ENCODE measurements around the gene PLEKHM3. TPM values are rescaled to one million over a fixed set of nuclear protein-coding genes. Genes with fewer than 3 reads are reported as not detected.

Gene PLEKHM3
- total RNA-seq, 4 donors from 2014 or later: 22.0 to 29.1 (median 25.0) TPM

DNA sequence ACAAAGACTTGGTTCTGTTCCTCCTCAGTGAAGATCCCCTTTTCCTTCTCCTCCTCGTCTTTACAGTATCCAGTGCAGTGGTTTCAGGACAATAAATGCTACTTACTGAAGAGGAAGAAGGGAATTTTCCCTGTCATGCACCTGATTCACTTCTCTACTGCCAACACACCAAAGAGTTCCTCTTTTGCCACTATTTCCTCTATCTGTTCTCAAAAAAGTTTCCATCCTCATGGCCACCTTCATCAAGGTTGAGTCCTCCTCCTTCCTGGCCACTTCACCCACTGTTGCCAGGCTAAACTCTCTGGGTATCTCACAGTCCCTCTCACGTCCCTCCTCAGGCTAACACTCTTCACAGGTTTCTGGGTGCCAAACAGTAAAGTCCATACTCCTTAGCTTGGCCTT is 41.7 kb downstream of the PLEKHM3 start:
- 79 to 88% methylated on average over 2 of the region's 2 CpGs for WGBS, 2 donors
- Histone ChIP-seq H3K9me3 (no peaks in the 10 kb centered on the region), H3K27ac (no peak overlapping the region), H3K4me3 (no peak overlapping the region), H3K36me3 (no peaks in the 10 kb centered on the region), H3K27me3 (no peaks in the 10 kb centered on the region), H3K4me1 (no peaks in the 10 kb centered on the region)
- DNase-seq (ENCODE audit: low spot score in 2 of 2): no peak
- no peak for TF ChIP-seq POLR2A (IDR thresholded peaks at IDR 0.05)
- TF ChIP-seq, protein P1, sequence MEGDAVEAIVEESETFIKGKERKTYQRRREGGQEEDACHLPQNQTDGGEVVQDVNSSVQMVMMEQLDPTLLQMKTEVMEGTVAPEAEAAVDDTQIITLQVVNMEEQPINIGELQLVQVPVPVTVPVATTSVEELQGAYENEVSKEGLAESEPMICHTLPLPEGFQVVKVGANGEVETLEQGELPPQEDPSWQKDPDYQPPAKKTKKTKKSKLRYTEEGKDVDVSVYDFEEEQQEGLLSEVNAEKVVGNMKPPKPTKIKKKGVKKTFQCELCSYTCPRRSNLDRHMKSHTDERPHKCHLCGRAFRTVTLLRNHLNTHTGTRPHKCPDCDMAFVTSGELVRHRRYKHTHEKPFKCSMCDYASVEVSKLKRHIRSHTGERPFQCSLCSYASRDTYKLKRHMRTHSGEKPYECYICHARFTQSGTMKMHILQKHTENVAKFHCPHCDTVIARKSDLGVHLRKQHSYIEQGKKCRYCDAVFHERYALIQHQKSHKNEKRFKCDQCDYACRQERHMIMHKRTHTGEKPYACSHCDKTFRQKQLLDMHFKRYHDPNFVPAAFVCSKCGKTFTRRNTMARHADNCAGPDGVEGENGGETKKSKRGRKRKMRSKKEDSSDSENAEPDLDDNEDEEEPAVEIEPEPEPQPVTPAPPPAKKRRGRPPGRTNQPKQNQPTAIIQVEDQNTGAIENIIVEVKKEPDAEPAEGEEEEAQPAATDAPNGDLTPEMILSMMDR (IDR thresholded peaks at IDR 0.05): no peak
- TF ChIP-seq EP300 (IDR thresholded peaks at IDR 0.05): no peak

DNA sequence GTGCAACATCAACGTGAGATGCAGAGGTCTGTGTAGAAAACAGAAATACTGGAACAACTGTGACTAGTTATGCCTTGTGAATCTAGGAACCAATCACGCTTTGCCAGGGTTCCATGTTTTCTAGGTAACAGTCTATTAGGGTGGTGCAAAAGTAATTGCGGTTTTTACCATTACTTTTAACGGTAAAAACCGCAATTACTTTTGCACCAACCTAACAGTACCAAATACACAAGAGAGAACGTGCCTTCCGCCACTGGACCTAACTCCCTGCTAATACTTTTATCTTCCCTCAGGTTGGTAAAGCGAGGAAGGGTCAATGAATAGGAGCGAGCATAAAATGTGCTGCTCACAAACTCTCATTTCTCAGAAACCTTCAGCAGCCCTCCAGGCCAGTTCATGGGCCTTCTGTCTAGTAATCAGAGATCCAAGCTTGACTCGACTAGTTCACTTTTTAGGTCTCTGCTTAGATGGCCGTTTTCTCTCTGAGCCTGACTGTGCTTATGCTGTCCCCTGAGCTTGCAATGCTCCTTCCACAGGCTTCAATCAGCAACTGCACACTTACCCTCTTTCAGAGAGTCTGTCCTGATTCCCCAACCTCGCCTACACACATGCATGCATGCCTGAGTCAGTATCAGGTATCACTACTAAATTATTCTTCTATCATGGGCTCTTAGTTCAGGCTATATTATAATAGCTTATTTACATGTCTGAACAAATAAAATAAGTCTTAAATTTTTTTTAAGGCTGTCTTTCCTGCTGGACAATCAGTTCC is 47.0 kb downstream of the PLEKHM3 start:
- no peak overlapping the region for H3K27ac ChIP-seq
- H3K4me1 ChIP-seq: no peaks in the 10 kb centered on the region
- no peaks in the 10 kb centered on the region for H3K27me3 ChIP-seq
- no peak overlapping the region for H3K4me3 ChIP-seq
- peaks cover 0 to 21% (median 0%) of the 10 kb centered on the region in 3 donors for H3K36me3 ChIP-seq
- no peaks in the 10 kb centered on the region for H3K9me3 ChIP-seq
- no peak for TF ChIP-seq EP300 (IDR thresholded peaks at IDR 0.05)
- TF ChIP-seq POLR2A (IDR thresholded peaks at IDR 0.05): no peak
- TF ChIP-seq, protein P1 (IDR thresholded peaks at IDR 0.05): no peak
- DNase-seq (ENCODE audit: low spot score in 2 of 2): no peak
- WGBS, 2 donors: 93% methylated on average over 12 of the region's 12 CpGs

DNA sequence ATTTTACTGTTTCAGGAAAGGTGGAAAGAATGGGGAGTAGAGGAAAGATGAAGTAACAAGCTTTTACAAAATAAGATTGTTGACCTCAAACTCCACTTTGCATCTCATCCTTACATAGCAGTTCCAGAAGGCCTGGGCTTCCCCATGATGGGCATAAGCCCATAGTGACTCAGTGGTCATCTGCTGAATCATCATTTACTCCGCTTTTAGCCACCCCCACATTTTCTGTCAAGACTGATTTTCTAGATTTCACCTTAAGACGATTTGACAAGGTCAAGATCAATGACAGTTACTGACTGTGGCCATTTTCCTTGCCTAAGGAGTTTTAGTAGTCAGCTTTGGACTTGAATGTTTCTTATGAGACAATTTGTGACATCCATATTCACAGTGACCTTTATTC is 49.4 kb downstream of the PLEKHM3 start:
- H3K36me3 ChIP-seq: peaks cover 0 to 21% (median 0%) of the 10 kb centered on the region in 3 donors
- H3K9me3 ChIP-seq: no peaks in the 10 kb centered on the region
- no peak overlapping the region for H3K27ac ChIP-seq
- H3K4me1 ChIP-seq: peaks cover 0 to 4% (median under 1%) of the 10 kb centered on the region in 4 donors
- no peaks in the 10 kb centered on the region for H3K27me3 ChIP-seq
- no peak for DNase-seq (ENCODE audit: low spot score in 2 of 2)
- no peak for TF ChIP-seq POLR2A (IDR thresholded peaks at IDR 0.05)
- TF ChIP-seq, protein P1 (IDR thresholded peaks at IDR 0.05): no peak
- TF ChIP-seq EP300 (IDR thresholded peaks at IDR 0.05): no peak
- no peak overlapping the region for H3K4me3 ChIP-seq
- WGBS, 2 donors: 83 to 85% methylated on average over 2 of the region's 2 CpGs

DNA sequence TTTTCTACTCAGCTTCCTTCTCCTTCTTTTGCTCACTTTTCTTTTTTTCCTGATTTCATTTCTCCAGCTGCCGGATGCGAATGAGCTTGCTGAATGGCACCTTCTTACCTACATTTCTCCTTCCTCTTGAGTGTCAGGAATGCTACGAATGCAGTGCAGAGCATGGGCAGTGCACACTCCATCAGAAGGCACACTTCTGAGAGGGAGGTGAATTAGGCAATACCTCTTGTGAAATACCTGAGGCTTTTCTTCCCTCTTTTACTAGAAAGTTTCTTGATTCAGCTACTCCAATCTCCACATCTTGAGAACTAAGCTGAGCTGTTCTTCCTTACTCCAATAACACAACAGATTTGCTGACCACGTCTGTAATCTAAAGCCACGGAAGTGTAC is 51.1 kb downstream of the PLEKHM3 start:
- H3K27me3 ChIP-seq: no peaks in the 10 kb centered on the region
- no peak overlapping the region for H3K4me3 ChIP-seq
- H3K27ac ChIP-seq: no peak overlapping the region
- H3K9me3 ChIP-seq: no peaks in the 10 kb centered on the region
- H3K4me1 ChIP-seq: peaks cover 0 to 19% (median 4%) of the 10 kb centered on the region in 4 donors
- TF ChIP-seq EP300 (IDR thresholded peaks at IDR 0.05) (no peak), POLR2A (IDR thresholded peaks at IDR 0.05) (no peak)
- TF ChIP-seq, protein P1 (IDR thresholded peaks at IDR 0.05): no peak
- H3K36me3 ChIP-seq: peaks cover 0 to 21% (median 0%) of the 10 kb centered on the region in 3 donors
- no peak for DNase-seq (ENCODE audit: low spot score in 2 of 2)
- 84 to 87% methylated on average over 5 of the region's 5 CpGs for WGBS, 2 donors

DNA sequence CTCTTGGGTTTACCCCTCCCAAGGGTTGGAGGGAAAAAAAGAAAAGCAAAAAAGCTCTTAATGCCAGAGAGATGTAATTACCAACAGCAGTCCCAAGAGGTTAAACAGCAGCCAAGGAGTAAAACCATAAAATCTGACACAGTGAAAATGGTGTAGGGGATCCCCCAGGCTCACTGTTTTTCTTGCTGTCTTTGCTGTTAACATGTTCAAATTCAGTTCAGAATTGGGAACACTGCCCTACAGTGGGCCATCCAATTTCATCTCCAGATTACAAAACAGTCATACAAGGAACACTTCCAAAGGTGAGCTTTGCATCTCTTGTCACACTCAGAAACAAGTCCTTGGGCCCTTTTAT is 54.5 kb downstream of the PLEKHM3 start:
- DNase-seq (ENCODE audit: low spot score in 2 of 2): no peak
- peaks cover 0 to 19% (median 6%) of the 10 kb centered on the region in 4 donors for H3K4me1 ChIP-seq
- H3K9me3 ChIP-seq: no peaks in the 10 kb centered on the region
- no peak overlapping the region for H3K4me3 ChIP-seq
- H3K36me3 ChIP-seq: no peaks in the 10 kb centered on the region
- TF ChIP-seq POLR2A (IDR thresholded peaks at IDR 0.05): no peak
- TF ChIP-seq, protein P1 (IDR thresholded peaks at IDR 0.05): no peak
- TF ChIP-seq EP300 (IDR thresholded peaks at IDR 0.05): no peak
- H3K27ac ChIP-seq: no peak overlapping the region
- no peaks in the 10 kb centered on the region for H3K27me3 ChIP-seq
